Breast epithelium (tissue), 4 donors: ENCODE results near the gene OXA1L. TPM values are rescaled to one million over a fixed set of nuclear protein-coding genes. Genes with fewer than 3 reads are reported as not detected.
"Not testable (repeated sequence)": the region's sequence is repeated elsewhere in the genome, so short reads cannot be mapped to it uniquely, and the experiment has no call there.

Experiments used
- DNase-seq, 2 donors: peaks; one replicate each; pipeline ENCODE4 v3.0.0-alpha.2; 2019; ENCODE audit warnings: low spot score in 2 of 2
- H3K27ac ChIP-seq, 2 donors: fragments of 200-600 bp; sonication (generic) in 1 of 2; one replicate each; pipeline ENCODE4 v1.5.1; 2016 to 2019; ENCODE audit warnings: mild to moderate bottlenecking in 1 of 2
- H3K27me3 ChIP-seq, 2 donors: fragments of 200-600 bp; sonication (generic) in 1 of 2; one replicate each; pipeline versions ENCODE4 v1.5.1 to v1.6.0; 2017 to 2019; ENCODE audit warnings: control low read depth in 1 of 2, mild to moderate bottlenecking in 1 of 2
- H3K36me3 ChIP-seq: fragments of 200-600 bp; one replicate; pipeline ENCODE4 v1.5.1; 2019
- H3K4me1 ChIP-seq, 2 donors: fragments of 200-600 bp; sonication (generic); one replicate each; pipeline ENCODE4 v1.5.1; 2016 to 2019; ENCODE audit warnings: control low read depth in 1 of 2
- H3K4me3 ChIP-seq, 3 donors: fragments of 200-600 bp; sonication (generic); 1 replicate in 2 of 3; 2 replicates in 1 of 3; pipeline ENCODE4 v1.5.1; 2016 to 2019; ENCODE audit warnings: mild to moderate bottlenecking in 3 of 3, moderate library complexity in 2 of 3
- H3K9me3 ChIP-seq, 2 donors: fragments of 200-600 bp; sonication (generic) in 1 of 2; one replicate each; pipeline ENCODE4 v1.5.1; 2016 to 2019; ENCODE audit warnings: control low read depth in 1 of 2
- POLR2A ChIP-seq: fragments of 450-650 bp; IDR thresholded peaks from one replicate; pipeline ENCODE4 v1.6.1; 2016; ENCODE audit warnings: antibody characterized with exemption, mild to moderate bottlenecking, moderate library complexity
- POLR2AphosphoS5 ChIP-seq, 3 donors: sonication (generic); formaldehyde crosslinking; IDR thresholded peaks; one replicate each; pipeline ENCODE4 v1.6.1; 2017; ENCODE audit warnings: antibody characterized with exemption in 3 of 3
- intact Hi-C: fragments of 100-400 bp; cut with DNase I; formaldehyde crosslinking; loops from one replicate; pipeline ENCODE4 v1.15.1; 2023; ENCODE audit warnings: low total_unique reads
- total RNA-seq, 3 donors: library from RNA; depleted of rRNA; stranded (reverse); fragments of >200 nt; gene quantifications; one replicate each; pipeline ENCODE4 v1.1.0, GENCODE V29; 2016
- TF ChIP-seq, protein P1 (sequence below), 3 donors: fragments of 450-650 bp; IDR thresholded peaks; one replicate each; pipeline ENCODE4 v1.5.1; 2016 to 2017; ENCODE audit warnings: antibody characterized with exemption in 3 of 3, mild to moderate bottlenecking in 3 of 3, moderate library complexity in 3 of 3

Gene OXA1L
- total RNA-seq, 3 donors from 2014 or later, result 80.0 to 145 (median 101) TPM

DNA sequence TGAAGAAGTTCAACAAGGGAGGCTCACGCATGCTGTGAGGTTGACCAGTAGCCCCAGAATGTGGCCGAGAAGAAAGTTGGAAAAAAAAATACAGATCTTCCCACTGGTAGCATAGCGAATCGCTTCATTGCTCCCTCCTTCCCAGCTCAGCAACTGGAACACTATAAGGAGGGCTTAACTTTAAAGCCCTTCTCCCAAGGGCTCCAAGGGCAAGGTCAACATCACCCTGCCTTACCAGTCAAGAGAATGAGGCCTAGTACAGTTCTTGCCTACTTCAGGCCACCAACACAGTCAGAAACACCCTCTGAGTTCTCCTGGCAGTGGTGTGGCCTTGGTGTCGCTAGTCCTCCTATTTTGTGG lies 14.4 kb downstream of the OXA1L start:
- no peak overlapping the region for H3K4me3 ChIP-seq
- intact Hi-C loops, result no loop called here

DNA sequence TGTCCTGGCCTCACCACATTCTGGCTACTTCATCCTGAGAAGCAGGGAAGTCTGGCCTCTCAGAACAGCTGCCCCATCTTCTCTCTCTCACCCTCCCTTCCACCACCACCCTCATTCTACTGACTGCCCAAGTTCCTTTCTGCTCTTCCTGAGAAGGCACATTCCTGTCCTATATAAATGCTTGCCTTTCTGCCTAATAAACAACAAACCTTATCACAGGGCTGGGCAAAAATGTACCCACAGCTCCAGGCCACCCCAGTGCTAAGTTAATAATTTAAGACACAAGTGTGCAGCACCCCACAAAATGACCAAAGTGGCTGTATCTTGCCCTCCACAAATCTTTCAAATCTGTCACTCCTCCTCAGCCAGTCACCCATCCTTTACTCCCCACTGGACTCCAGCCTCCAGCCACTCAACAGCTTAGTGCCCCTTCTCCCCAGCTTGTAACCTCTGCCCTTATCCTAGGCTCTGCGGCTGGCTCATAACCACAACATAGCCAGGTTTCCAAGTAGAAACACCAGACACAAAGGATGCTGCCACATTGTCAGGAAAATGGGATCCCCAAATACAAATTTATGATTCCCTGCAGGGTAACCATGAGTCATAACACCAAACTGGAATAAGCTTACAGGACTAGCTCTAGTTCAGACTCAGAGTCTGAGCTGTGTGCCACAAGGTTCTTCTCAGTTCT lies 15.0 kb downstream of the OXA1L start:
- Histone ChIP-seq H3K27ac (no peak overlapping the region), H3K9me3 (no peaks in the 10 kb centered on the region), H3K36me3 (no peaks in the 10 kb centered on the region), H3K4me1 (no peaks in the 10 kb centered on the region), H3K4me3 (no peak overlapping the region), H3K27me3 (no peaks in the 10 kb centered on the region)
- intact Hi-C loops, result no loop called here
- no peak for DNase-seq
- TF ChIP-seq, protein P1, sequence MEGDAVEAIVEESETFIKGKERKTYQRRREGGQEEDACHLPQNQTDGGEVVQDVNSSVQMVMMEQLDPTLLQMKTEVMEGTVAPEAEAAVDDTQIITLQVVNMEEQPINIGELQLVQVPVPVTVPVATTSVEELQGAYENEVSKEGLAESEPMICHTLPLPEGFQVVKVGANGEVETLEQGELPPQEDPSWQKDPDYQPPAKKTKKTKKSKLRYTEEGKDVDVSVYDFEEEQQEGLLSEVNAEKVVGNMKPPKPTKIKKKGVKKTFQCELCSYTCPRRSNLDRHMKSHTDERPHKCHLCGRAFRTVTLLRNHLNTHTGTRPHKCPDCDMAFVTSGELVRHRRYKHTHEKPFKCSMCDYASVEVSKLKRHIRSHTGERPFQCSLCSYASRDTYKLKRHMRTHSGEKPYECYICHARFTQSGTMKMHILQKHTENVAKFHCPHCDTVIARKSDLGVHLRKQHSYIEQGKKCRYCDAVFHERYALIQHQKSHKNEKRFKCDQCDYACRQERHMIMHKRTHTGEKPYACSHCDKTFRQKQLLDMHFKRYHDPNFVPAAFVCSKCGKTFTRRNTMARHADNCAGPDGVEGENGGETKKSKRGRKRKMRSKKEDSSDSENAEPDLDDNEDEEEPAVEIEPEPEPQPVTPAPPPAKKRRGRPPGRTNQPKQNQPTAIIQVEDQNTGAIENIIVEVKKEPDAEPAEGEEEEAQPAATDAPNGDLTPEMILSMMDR (IDR thresholded peaks at IDR 0.05), result no peak
- TF ChIP-seq POLR2A (no peak), POLR2AphosphoS5 (IDR thresholded peaks at IDR 0.05) (no peak)

More for the DNA sequence above, 14.4 kb downstream of the OXA1L start:
- no peak overlapping the region for H3K27ac ChIP-seq
- no peak for TF ChIP-seq POLR2A
- TF ChIP-seq POLR2AphosphoS5 (IDR thresholded peaks at IDR 0.05), result no peak
- TF ChIP-seq, protein P1 (IDR thresholded peaks at IDR 0.05), result no peak
- H3K27me3 ChIP-seq, result no peaks in the 10 kb centered on the region
- H3K9me3 ChIP-seq, result no peaks in the 10 kb centered on the region
- no peaks in the 10 kb centered on the region for H3K4me1 ChIP-seq
- H3K36me3 ChIP-seq, result no peaks in the 10 kb centered on the region
- no peak for DNase-seq

DNA sequence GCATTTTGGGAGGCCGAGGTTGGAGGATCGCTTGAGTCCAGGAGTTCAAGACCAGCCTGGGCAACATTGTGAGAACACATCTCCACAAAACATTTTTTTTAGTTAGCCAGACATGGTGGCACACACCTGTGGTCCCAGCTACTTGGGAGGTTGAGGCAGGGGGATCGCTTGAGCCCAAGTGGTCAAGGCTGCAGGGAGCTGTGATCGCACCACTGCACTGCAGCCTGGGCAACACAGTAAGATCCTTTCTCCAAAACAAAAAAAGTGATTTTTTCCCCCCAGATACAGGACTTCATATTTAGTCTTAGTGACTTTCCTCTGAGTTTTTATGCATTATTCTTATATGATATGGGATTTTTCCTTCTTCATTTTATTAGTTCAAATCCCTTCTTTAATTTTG lies 20.2 kb downstream of the OXA1L start:
- no peaks in the 10 kb centered on the region for H3K27me3 ChIP-seq
- H3K9me3 ChIP-seq, result no peaks in the 10 kb centered on the region
- intact Hi-C loops, result no loop called here
- H3K4me1 ChIP-seq, result no peaks in the 10 kb centered on the region
- H3K36me3 ChIP-seq, result no peaks in the 10 kb centered on the region
- TF ChIP-seq POLR2AphosphoS5 (IDR thresholded peaks at IDR 0.05), result no peak
- no peak for TF ChIP-seq POLR2A
- TF ChIP-seq, protein P1 (IDR thresholded peaks at IDR 0.05), result no peak
- no peak overlapping the region for H3K4me3 ChIP-seq
- no peak for DNase-seq
- no peak overlapping the region for H3K27ac ChIP-seq

- no peak for DNase-seq
- H3K36me3 ChIP-seq, result no peaks in the 10 kb centered on the region
- H3K27me3 ChIP-seq, result no peaks in the 10 kb centered on the region
- no peak overlapping the region for H3K27ac ChIP-seq
- TF ChIP-seq POLR2A (no peak), POLR2AphosphoS5 (IDR thresholded peaks at IDR 0.05) (no peak)
- TF ChIP-seq, protein P1 (IDR thresholded peaks at IDR 0.05), result no peak
- H3K9me3 ChIP-seq, result no peaks in the 10 kb centered on the region
- no peaks in the 10 kb centered on the region for H3K4me1 ChIP-seq
- intact Hi-C loops, result no loop called here
- H3K4me3 ChIP-seq, result no peak overlapping the region
These were observed 24.8 kb downstream of the OXA1L start for GRCh38 chr14:22791301-22791700.

DNA sequence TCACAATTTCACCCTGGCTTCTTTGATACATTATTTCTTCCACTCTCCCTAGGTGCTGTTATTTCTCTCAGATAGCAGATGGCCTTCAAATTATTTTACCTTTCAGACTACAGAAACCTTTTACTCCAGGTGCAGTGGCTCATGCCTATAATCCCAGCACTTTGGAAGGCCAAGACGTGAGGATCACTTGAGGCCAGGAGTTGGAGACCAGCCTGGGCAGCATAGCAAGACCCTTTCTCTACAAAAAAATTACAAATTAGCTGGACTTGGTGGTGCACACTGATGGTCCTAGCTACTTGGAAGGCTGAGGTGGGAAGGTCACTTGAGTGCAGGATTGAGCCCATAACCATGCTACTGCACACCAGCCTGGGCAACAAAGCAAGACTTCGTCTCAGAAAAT lies 25.7 kb downstream of the OXA1L start:
- TF ChIP-seq POLR2AphosphoS5 (IDR thresholded peaks at IDR 0.05) (no peak), POLR2A (no peak)
- TF ChIP-seq, protein P1 (IDR thresholded peaks at IDR 0.05), result no peak
- no peaks in the 10 kb centered on the region for H3K27me3 ChIP-seq
- intact Hi-C loops, result no loop called here
- H3K9me3 ChIP-seq, result no peaks in the 10 kb centered on the region
- DNase-seq, result no peak
- no peak overlapping the region for H3K27ac ChIP-seq
- no peaks in the 10 kb centered on the region for H3K36me3 ChIP-seq
- no peaks in the 10 kb centered on the region for H3K4me1 ChIP-seq
- no peak overlapping the region for H3K4me3 ChIP-seq

- H3K9me3 ChIP-seq, H3K27ac ChIP-seq, H3K4me1 ChIP-seq, H3K4me3 ChIP-seq, intact Hi-C loops, H3K27me3 ChIP-seq, DNase-seq, H3K36me3 ChIP-seq: not testable (repeated sequence)
These were observed 27.1 kb downstream of the OXA1L start for GRCh38 chr14:22793550-22793949.
